Stimulated activated CD4-positive, alpha-beta T cell treated with anti-CD3 and anti-CD28 coated beads, Interleukin-1b, Interleukin-23, amount 100 ng/mL, for 4 hours (primary cell): Measurements from ENCODE around the gene DCPS.
"Not testable (repeated sequence)": the region's sequence is repeated elsewhere in the genome, so short reads cannot be mapped to it uniquely, and the experiment has no call there.

Experiments used
- DNase-seq, 2 donors: peaks; one replicate each; pipeline ENCODE4 v3.0.0-alpha.2; 2020; ENCODE audit warnings: low read depth in 2 of 2

The DCPS gene

DNA sequence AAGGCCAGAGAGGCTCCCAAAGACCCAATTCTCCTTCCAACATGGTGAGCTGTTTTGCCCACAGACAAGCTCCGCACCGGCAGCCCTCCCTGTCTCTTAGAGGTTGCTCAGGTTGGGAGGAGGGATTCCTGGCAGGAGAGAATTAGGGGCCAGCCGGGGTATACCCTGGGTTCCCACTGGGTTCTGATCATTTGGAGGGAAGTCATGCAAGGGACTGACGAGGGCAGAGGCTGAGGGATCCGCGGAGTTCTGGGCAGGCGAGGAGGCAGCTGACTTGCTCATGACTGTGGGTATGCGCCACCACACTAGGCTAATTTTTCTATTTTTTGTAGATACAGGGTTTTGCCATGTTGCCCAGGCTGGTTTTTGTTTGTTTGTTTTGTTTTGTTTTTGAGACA lies 56.2 kb downstream of the DCPS start:
- no peak for DNase-seq

DNA sequence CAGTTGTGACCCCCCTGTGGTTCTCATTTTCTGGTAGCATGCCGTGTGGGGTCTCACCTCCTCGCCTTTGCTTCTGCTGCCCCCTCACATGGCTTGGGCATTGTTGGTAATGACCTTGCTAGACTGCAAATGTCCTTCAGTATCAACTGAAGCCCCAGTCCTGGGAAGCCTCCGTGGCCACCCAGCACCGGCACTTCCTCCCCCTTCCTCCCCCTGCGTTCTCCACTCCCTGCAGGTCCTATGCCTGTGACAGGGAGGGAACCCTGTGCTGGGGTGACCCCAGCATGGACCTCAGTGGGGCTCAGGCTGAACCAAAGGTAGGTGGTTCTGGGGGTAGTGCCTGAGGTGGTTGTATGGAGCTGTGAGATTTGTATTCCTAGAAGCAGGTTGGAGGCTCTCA lies 57.5 kb downstream of the DCPS start:
- no peak for DNase-seq

DNA sequence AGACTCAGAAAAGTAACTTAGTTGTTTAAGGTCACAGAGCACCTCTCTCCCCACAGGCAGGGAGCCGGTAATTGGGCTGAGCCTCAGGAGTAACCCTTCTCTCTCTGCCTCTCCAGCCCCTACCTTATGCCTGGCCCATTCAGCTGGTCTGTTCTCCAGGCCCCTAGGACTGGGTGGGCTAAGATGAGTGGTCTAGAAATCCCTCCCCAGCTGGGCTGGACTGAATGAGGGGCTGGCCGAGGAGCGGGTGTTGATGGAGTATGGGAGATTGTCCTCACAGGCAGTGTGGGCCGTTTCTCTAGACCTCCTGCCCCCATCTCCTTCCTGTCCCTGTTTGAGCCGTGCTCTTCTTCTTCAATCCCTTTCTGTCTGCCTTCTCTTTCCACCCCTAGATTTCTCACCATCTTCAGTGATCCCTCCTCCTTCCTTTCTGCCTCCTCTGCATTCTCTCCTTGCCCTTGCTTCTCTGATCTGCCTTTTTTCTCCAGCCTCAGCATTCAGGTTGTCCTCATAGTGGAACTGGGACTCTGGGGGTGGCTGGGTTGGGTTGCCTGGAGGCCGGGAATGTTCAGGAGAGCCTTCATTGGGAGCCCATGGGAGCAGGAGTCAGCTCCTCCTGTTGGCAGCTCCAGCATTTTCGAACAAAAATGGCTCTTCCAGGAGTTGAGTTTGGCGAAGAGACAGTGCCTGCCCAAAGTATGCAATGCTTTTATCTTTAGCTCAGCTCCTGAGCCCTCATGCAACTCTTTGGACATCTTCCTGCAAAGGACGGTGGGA lies 59.2 kb downstream of the DCPS start:
- no peak for DNase-seq

DNA sequence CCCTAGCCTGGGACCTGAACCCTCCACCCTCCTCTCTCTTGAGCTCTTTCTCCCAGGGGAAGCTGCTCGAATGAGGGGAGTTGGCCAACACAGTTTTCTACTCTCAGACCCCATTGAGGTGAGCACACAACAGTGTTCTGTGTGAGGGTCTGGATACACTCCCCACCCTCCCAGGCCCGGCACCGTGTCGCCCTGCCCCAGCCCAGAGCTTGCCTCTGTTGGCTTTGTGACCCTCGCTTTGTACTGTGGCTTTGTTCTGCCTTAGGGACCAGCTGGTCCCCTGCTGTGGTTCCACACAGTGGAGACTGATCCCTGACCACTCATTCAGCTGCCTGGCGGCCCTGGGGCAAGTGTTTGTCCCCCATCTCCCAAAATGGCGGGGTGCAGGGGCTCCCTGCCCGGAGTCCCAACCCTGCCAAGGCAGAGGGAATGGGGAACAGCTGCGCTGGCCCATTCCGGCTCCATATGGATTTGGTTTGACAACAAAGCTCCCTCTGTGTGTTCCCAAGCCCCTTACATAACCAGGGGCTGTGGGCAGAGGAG lies 59.9 kb downstream of the DCPS start:
- no peak for DNase-seq

DNA sequence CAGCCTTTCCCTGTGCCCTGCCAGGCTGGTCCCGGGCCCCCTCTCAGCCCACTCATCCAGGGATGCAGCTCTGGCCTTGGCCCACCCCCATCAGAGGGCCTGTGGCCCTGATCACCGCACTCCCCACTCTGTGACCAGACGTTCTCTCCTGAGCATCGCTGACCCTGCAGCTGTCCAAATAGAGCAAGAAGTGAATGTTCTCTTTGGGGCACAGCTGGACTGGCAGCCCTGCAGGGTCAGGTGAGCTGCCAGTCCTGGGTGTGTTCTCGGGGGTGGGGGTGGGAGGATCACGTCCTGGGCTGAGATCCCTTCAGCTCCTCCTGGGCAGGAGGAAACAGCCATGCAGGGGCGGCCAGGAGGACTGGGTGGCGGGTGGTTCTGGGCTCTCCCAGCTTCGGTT lies 60.9 kb downstream of the DCPS start:
- DNase-seq: not testable (repeated sequence)

DNA sequence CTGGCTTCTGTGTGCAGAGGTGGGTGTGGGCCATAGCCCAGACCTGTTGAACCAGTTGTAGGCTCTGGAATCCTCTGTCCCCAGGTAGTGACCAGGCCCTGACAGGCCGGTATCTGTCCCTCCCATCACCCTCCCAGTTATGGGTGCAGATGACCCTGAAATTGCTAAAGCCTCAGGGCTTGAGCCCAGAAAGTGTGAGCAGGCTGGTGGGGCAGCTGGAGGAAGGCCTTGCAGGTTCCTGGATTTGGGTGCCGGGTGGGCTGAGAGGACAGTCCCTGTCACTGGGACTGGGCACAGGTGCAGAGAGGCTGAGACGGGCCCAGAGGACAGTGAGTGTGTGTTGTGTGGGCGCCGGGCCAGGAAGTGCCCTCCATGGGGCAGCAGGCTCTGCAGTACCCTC lies 61.6 kb downstream of the DCPS start:
- DNase-seq: not testable (repeated sequence)

DNA sequence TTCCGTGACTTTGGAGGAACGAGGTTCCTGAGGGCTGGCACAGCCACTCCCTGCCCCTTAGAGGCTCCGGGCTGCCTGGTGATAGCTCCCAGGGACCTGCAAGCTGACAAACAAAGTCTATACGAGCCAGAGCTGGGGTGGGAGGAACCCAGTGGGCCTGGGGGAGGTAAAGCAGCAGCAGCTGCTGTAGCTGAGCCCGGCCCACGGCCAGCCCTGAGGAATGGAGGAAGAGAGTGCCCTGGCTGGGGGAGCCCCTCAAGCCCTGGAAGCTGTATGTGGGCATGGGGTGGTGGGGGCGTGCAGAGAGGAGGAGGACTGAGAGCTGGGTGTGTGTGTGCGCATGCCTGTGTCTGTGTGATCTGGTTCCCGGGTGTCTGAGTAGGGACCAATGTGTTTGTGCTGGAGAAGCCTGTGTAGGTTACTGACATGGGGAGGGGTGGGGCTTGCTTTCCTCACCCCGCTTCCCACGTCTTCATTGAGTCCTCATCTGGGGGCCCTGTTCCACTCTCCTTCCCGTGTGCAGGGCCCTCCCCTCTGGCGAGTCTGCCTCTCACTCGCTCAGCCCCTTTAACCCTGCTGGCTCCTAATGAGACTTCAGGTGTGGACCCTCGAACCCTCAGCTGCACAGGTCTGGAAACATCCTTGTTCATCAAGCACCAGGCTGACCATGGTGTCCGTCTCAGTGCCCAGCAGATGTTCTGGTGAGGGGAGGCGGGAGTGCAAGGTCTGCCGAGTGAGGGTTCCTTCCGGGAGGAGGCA lies 62.4 kb downstream of the DCPS start:
- no peak for DNase-seq

DNA sequence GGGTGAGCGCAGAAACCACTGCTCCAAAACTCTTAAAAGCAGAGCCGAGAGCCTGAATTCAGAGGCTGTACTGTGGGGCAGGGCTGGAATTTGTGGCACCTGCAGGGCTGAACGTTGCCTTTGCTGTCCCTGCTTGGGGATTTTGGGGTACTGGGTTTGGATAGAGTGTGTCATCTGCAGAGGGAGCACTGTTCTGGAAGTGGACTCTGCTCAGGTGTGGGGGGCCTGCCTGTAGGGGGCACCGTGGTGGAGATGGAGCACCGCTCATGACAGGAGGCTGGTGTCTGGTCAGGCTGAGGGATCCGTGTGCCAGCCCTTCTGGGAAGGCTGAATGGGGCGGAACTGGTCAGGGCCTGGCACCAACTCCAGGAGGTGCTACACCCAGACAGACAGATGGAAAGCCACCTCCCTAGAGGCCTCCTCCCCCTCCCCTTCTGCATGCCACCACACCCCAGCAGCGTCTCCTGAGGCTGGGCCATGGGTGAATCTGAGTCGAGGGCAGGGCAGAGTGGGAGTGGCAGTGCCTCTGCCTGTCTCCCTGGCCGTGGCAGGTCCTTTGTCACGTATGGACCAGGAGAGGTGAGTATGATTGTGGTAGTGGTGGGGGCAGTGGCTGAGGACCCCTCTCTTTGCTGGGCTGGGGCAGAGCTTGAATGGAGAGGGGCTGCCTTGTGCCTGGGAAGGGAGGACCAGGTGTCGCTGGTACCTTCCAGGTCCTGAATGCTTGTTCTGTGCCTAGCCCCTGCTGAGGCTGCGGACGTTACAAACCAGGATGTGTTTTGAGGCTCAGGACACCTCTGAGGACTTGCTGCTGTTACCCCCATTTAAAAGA lies 63.2 kb downstream of the DCPS start:
- not testable (repeated sequence) for DNase-seq

DNA sequence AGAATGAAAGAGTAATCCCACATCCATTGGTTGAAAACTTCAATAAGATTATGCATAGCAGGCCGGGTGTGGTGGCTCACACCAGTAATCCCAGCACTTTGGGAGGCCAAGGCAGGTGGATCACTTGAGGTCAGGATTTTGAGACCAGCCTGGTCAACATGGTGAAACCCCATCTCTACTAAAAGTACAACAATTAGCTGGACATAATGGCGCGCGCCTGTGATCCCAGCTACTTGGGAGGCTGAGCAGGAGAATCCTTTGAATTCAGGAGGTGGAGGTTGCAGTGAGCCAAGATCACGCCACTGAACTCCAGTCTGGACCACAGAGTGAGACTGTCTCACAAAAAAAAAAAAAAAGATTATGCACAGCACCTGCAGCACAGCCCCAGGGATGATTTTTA lies 63.9 kb downstream of the DCPS start:
- not testable (repeated sequence) for DNase-seq

DNA sequence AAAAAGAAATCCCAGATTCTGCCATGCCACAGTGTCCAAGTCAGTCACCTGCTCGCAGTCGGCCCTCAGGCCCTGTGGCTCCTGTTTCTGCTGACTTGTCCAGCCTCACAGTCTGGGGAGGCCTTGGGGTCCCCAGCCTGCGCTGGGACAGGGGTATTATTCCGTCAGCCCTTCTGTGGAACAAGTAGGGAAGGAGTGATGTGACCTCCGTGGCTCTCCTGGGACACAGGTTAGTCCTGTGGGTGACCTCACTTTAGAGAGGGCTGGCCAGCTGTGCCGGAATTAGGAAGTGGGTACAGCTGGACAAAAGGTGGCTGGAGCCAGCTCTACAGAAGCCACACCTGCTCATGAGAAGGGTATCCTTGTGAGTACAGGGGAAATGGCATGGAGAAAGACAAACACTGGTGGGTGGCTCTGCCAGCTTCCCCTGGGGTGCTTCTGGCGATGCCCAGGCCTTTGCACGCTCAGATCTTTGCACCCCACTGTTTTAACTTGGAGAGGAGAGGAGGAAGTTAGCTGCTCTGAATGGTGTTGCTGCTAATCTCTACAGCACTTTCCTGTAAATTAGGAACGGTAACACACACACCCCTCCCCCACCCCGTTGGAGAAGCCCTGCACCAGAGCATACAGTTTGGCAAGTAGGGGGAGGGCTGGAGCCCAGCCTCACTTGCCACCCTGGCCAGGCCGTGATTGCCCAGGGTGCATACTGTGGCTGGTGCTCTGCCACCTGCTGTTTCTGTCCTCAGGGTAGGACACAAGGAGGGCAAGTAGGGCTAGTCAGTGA lies 64.7 kb downstream of the DCPS start:
- not testable (repeated sequence) for DNase-seq

DNA sequence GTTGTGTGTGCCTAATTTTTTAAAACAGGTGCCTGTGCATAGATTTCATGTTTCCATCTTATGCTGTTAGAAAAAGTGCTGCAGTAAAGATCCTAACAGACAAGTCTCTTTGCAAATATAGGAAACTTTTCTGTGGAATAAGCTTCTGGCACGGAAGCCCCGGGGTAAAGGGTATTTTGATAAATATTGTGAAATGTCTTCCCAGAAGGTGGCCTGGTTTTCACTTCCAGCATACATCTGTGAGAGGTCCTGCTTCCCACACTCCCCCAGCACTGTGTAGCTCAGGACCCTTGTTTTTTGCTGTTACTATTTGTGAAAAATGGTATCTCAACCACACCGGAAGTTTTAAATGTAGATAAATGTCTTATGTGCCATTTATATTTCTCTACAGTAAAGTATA lies 66.2 kb downstream of the DCPS start:
- DNase-seq: no peak

DNA sequence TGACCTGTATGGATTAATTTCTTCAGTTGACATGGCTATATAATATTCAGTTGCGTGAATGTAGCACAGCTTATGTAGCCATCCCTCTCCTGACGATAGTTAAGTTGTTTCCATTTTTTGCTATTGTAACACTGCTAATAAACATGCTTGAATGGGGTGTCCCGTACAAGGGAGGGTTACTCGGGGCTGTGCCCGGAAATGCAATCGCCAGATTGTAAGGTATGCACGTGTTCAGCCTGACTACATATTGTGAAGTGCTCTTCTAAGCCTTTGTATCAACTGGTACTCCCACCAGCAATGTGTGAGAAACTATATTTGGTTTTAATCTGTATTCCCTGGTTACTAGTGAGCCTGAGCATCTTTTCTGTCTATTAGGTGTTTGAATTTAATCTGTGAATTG lies 67.7 kb downstream of the DCPS start:
- no peak for DNase-seq

DNA sequence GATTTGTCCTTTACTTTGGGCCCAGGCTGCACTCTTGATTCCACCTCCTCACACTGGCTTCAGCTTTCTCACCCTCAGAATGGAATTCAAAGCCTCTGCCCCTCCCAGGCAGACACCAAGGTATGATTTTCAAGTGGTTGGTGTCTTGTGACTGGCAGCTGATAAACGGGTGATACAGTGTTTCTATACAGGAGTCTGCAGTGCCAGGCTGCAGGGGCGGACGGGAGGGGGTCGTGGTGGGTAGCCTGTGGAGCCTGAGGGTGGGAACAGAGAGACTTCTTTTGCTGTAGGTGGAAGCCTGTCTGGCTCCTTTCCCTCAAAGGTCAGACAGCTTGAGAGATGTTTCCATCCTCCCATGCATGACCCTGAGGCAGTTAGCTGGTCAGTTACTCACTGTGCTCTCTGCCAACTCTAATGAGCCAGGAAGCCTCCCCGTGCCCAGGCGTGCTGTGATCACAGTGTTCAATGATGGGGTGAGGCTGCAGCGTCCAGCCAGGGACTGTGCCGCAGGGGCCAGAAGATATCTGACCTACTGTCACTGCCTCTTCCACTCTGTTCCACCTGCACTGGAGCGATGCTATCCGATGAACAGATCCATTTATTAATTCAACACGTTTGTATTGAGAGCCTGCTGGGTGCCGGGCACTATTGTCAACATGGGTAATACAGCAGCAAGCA lies 69.7 kb downstream of the DCPS start:
- not testable (repeated sequence) for DNase-seq

DNA sequence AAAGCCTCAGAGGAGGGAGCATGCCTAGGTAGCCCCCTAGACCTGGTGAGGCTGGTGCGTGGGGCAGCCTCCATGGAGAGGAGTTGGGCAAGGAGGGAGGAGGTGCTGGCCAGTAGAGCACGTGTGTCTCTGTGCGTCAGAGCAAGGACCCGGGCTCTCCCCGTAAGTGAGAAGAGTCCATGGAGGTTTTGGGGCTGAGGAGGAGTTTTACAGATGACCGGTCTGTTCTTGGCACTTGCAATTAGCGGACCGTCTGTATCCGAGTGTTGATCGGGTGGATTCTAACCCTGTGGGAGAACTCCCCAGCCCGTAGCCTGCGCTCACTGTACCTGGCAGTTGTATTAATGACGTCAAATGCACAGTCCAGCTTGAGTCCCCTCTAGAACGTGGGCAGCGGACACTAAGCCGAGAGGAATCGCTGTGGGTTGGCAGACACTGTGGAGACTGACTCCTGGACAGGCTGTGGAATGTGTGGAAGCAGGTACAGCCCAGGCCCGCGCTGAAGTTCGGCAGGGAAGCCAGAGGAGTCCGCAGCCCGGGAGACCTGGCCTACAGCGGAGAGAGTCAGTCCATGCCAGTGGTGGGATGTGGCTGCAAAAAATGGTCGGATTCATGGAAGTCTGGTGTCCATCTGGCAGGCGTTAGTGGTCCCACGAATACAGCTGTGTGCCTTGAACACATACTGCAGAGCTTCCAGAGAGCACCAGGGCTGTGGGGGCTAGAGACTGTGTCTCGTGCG lies 70.9 kb downstream of the DCPS start:
- DNase-seq: not testable (repeated sequence)

DNA sequence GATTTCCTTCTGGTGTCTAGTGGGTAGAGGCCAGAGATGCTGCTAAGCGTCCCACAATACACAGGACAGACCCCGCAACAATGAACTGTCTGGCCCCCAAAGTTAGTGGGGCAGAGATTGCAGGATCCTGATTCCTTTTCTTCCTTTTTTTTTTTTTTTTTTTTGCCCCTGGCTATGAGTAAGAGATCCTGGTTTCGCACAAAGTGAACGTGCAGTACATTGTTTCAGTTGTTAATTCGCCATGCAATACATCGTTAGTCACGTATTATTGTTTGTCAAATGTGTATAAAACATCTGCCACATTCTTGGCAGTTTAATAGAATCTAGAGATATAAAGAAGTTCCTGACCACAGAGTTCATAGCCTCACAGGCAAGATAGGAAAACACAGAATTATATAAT lies 71.9 kb downstream of the DCPS start:
- no peak for DNase-seq

DNA sequence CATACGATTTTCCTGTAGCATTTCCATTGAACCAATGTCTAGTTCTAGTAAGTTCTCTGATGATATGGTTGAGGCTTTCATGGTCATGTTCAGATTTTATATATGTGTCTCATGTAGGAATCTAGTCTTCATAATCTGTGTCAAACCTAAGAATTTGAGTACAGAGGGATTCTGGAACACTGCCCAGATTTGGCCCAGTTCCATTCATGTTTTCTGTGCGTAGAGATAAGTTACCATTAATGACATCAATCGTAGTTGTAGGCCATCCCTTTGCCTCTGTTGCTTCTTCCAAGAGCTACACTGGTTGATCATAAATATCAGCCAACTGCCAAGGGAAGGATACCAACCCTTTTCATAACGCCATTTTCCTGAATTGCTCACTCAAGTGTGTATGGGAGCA lies 74.9 kb downstream of the DCPS start:
- no peak for DNase-seq

DNA sequence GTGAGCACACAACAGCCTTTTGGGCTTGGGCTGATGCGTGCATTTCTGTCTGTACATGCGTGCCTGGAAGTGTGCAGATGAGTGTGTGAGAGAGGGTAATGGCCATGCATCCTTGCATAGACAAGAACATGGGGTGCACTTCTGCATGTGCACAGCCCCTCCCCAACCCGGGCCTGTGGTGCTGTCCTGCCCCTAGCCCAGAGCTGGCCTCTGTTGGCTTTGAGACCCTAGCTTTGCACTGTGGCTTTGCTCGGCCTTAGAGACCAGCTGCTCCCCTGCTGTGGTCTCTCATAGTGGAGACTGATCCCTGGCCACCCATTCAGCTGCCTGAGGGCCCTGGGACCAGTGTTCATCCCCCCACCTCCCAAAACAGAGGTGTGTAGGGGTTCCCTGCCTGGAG lies 77.0 kb downstream of the DCPS start:
- no peak for DNase-seq

DNA sequence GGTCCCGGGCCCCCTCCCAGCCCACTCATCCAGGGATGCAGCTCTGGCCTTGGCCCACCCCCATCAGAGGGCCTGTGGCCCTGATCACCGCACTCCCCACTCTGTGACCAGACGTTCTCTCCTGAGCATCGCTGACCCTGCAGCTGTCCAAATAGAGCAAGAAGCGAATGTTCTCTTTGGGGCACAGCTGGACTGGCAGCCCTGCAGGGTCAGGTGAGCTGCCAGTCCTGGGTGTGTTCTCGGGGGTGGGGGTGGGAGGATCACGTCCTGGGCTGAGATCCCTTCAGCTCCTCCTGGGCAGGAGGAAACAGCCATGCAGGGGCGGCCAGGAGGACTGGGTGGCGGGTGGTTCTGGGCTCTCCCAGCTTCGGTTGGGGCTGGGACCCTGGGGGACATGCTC lies 78.1 kb downstream of the DCPS start:
- DNase-seq: not testable (repeated sequence)

DNA sequence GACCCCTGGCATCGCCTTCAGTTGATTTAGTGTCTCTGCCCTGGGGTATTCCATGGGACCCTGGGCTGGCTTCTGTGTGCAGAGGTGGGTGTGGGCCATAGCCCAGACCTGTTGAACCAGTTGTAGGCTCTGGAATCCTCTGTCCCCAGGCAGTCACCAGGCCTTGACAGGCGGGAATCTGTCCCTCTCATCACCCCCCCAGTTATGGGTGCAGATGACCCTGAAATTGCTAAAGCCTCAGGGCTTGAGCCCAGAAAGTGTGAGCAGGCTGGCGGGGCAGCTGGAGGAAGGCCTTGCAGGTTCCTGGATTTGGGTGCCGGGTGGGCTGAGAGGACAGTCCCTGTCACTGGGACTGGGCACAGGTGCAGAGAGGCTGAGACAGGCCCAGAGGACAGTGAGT lies 78.8 kb downstream of the DCPS start:
- not testable (repeated sequence) for DNase-seq
